SH-SY5Y (cell line): ENCODE measurements around the gene A4GALT.

Experiments
- GATA2 ChIP-seq: IDR thresholded peaks from 2 replicates; pipeline ENCODE4 v1.6.1; 2011; ENCODE audit warnings: mild to moderate bottlenecking, low read depth, low read length
- GATA3 ChIP-seq: IDR thresholded peaks from 2 replicates; pipeline ENCODE4 v1.6.1; 2011; ENCODE audit warnings: low read depth, mild to moderate bottlenecking, low read length, moderate library complexity

- TF ChIP-seq GATA2 (no peak), GATA3 (no peak)
These were observed 26.6 kb downstream of the A4GALT start for GRCh38 chr22:42693763-42694683.
